ENCODE results near the gene EML1.
A peak's percentile ranks its signal among the peaks of the same experiment; 100 is the strongest.

EML1 gene

DNA sequence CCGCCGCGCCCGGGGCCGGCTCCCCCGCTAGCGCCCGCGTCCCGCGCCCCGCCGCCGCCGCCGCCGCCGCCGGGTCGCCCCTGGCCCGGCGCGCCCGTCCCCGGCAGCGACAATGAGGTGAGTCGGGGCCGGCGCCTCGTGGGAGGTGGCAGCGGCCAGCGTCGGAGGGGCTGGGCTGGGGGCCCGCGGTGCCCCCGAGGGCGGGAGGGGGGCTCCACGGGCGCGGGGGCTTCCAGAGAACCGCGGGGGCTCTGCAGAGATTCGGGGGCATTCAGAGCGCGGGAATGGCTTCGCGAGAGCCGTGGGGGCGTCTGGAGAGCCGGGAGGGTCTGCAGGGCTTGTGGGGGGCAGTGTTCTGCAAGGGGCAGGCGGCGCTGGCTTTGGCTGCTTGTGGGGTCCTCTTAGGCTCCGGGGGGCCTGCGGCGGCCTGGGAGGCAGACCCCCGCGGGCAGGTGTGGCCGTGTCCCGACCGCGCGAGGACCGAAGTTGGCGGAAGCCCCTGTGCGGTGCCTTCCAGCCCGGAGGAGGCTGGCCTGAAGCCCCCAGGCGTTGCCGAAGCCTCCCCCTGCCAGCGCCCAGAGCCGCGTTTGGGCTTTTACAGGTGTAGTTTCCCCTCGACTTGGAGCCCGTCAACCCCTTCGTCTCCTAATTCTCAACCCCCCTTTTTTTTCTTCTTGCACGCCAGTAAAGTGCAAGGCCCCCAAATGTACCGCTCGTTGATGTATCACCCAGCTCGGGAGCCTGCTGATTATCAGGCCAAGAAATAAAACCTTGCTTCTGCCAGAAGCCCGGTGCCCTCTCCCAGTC, 178.9 kb downstream of the EML1 start:
- no peak for DNase-seq

GRCh38 chr14:99972748-99973466, 179.7 kb downstream of the EML1 start:
- DNase-seq: no peak

- no peak for DNase-seq
Measured at GRCh38 chr14:99975190-99975589, 182.0 kb downstream of the EML1 start.

- DNase-seq: no peak
Measured at GRCh38 chr14:99976021-99976420, 182.8 kb downstream of the EML1 start.

- DNase-seq: no peak
Measured at GRCh38 chr14:99976681-99977080, 183.5 kb downstream of the EML1 start.

- DNase-seq: no peak
Measured at GRCh38 chr14:99980299-99980698, 187.1 kb downstream of the EML1 start.

- DNase-seq: no peak
Measured at GRCh38 chr14:99981806-99982205, 188.6 kb downstream of the EML1 start.

- DNase-seq: peak; percentile 3
Measured at GRCh38 chr14:99982537-99983250, 189.5 kb downstream of the EML1 start.

- no peak for DNase-seq
Measured at GRCh38 chr14:99983251-99984015, 190.2 kb downstream of the EML1 start.

DNA sequence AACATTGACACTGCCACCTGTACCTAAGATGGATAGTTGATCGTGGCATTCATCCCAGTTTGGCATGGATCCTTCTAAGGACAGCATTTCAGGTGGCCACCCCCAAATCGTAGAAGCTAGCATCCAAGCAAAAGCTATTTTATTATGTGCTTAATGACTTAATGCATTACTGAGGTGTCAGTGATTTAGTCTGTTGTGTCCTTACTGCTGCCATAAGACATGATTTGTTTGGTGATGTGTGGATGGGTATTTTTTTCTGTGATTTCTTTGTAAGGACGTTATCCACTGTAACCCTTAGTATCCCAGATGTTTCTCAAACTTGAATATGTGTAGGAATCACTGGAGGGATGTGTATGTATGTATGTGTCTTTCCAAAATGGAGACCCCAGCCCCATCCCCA, 190.8 kb downstream of the EML1 start:
- DNase-seq: no peak

GRCh38 chr14:99986396-99986795, 193.2 kb downstream of the EML1 start:
- no peak for DNase-seq

DNA sequence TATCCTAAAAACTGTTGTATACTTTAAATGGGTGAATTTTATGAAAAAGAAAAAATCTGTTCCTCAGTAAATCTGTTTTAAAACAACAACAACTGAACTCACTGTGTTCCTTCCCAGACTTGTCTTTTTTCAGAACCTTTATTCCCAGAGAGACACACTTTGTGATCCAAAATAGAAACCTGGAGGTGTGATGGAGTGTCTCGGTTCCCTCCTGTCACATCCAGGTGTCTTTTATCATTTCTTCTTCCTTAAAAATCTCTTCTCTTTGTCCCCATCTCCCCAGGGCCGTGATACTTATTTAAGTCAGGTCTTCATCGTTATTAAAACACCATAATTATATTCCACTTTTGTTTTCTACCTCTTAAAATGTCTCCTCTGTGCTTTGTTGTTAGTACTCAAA, 195.8 kb downstream of the EML1 start:
- DNase-seq: no peak

DNA sequence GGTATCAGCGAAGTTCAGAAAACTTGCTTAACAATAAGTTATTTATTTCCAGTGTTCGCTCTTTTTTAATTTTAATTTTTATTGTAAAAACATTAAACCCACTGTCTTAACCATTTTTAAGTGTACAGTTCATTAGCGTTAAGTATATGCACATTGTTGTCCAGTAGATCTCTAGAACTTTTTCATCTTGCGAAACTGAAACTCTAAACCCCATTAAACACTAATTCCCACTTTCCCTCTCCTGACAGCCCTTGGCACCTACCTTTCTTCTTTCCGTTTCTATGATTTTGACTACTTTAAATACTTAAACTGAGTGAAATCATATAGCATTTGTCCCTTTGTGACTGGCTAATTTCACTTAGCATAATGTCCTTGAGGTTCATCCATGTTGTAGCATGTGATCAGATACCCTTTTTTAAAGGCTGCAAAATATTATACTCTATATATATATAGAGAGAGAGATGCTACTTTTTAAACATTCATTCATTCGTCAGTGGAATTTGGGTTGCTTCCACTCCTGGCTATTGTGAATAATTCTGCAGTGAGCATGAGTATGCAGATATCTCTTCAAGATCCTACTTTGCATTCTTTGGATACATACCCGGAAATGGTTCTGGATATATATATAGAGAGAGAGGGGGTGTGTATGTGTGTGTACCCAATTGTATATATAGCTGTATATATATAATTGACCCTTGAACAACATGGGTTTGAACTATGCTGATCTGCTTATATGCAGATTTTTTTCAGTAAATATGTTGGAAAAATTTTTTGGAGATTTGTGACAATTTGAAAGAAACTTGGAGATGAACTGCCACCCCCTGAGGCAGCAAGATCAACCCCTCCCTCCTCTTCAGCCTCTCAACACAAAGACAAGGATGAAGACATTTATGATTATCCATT, 197.3 kb downstream of the EML1 start:
- DNase-seq: no peak

DNA sequence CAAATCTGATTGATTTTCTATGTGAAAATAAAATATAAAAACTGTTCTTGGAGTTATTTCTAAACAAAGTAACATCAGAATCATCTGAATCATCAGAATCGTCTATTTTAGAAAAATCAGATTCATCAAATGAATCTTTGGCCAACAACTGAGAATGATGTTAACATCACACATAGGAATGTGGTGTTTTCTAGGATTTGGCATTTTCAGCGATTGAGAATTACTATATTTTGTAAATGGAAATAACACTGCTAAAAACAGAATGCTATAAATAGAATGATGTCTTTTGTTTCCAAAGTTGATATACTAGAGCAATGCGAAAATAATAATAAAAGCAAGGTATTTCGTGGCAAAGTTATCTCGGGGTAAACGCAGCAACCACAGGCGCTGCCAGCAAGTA, 198.1 kb downstream of the EML1 start:
- no peak for DNase-seq
